ENCODE data around the gene HSBP1.
A peak's percentile ranks its signal among the peaks of the same experiment; 100 is the strongest.

The HSBP1 gene

GRCh38 chr16:83804366-83804765 lies 3.4 kb upstream of the HSBP1 start:
- DNase-seq = no peak

GRCh38 chr16:83806036-83806435 lies 1.7 kb upstream of the HSBP1 start:
- no peak for DNase-seq

- no peak for DNase-seq
Observed at GRCh38 chr16:83806731-83807130, 1.0 kb upstream of the HSBP1 start.

GRCh38 chr16:83807327-83807709 lies 460 bp upstream of the HSBP1 start:
- no peak for DNase-seq

GRCh38 chr16:83808573-83809014 lies 816 bp downstream of the HSBP1 start:
- DNase-seq = no peak

- DNase-seq = no peak
Observed at GRCh38 chr16:83809092-83809491, 1.3 kb downstream of the HSBP1 start.

- no peak for DNase-seq
Observed at GRCh38 chr16:83810901-83811300, 3.1 kb downstream of the HSBP1 start.

GRCh38 chr16:83813823-83814658 lies 6.3 kb downstream of the HSBP1 start:
- DNase-seq = peak; percentile 45

- no peak for DNase-seq
Observed at GRCh38 chr16:83814659-83814985, 6.8 kb downstream of the HSBP1 start.

- DNase-seq = no peak
Observed at GRCh38 chr16:83817022-83817421, 9.2 kb downstream of the HSBP1 start.

GRCh38 chr16:83818276-83818675 lies 10.5 kb downstream of the HSBP1 start:
- no peak for DNase-seq

- DNase-seq = no peak
Observed at GRCh38 chr16:83819361-83819760, 11.6 kb downstream of the HSBP1 start.

GRCh38 chr16:83826146-83826913 lies 18.6 kb downstream of the HSBP1 start:
- DNase-seq = no peak

GRCh38 chr16:83830091-83830768 lies 22.5 kb downstream of the HSBP1 start:
- DNase-seq = no peak

GRCh38 chr16:83830769-83831455 lies 23.1 kb downstream of the HSBP1 start:
- DNase-seq = no peak

- DNase-seq = no peak
Observed at GRCh38 chr16:83831456-83831987, 23.7 kb downstream of the HSBP1 start.

GRCh38 chr16:83833921-83834320 lies 26.1 kb downstream of the HSBP1 start:
- DNase-seq = no peak

GRCh38 chr16:83835586-83836566 lies 28.1 kb downstream of the HSBP1 start:
- DNase-seq = no peak

- DNase-seq = no peak
Observed at GRCh38 chr16:83837566-83837965, 29.8 kb downstream of the HSBP1 start.

GRCh38 chr16:83838151-83838550 lies 30.4 kb downstream of the HSBP1 start:
- no peak for DNase-seq

- no peak for DNase-seq
Observed at GRCh38 chr16:83839561-83839960, 31.8 kb downstream of the HSBP1 start.

Measured in NCI-H2029 treated with DMSO at 0.1 percent for 48 hours (cell line).